Measurements from ENCODE around the gene VIL1. TPM values are rescaled to one million over a fixed set of nuclear protein-coding genes. Genes with fewer than 3 reads are reported as not detected.

The VIL1 gene
- total and polyA plus RNA-seq, 2 of the 13 experiments (the other 11 are each of a cell fraction or from before 2014, with no cell fraction given) = 287 to 301 TPM

DNA sequence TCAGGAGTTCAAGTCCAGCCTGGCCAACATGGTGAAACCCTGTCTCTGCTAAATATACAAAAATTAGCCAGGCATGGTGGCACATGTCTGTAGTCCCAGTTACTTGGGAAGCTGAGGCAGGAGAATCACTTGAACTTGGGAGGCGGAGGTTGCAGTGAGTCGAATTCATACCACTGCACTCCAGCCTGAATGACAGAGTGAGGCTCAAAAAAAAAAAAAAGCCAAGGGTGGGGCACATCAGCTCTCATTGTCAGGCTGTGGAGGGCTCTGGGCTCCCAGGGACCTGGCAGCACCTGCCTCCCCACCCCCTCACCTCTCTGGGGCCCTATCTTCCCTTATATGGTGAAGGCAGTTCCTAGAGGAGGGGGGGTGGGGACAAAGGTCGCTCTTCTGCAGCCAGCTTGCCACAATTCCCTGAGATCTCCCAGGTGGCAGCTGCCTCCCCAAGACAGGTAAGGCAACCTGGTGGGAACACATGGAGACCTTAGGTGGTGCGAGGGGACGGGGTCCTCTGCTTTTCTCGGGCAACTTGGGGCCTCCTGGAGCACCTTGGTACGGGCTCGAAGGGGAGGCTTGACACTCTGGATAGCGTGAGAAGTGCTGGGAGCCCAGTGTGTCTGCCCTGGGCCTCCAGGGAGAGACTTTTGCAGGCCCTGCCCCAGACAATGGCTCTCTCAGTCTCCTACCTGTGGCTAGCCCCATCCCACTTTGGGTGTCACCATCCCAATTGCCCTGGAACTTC lies at the start of gene VIL1 (continued):
- TF ChIP-seq ZGPAT (CRISPR knock-in tag; IDR thresholded peaks at IDR 0.05) = peak; percentile 82
- no peak; the same call in 1 of the 2 replicates for TF ChIP-seq ZBTB38 (CRISPR knock-in tag; IDR thresholded peaks at IDR 0.05)
- TF ChIP-seq ZNF562 (CRISPR knock-in tag; IDR thresholded peaks at IDR 0.05; ENCODE audit: borderline replicate concordance) = no peak
- no peak for TF ChIP-seq JUND (CRISPR knock-in tag; IDR thresholded peaks at IDR 0.05)
- 0 out of 2 replicates have a peak, but pooled peaks have one; percentile 52 for TF ChIP-seq GATA4 (IDR thresholded peaks at IDR 0.05; ENCODE audit: borderline replicate concordance, low read depth)
- TF ChIP-seq, protein P1, sequence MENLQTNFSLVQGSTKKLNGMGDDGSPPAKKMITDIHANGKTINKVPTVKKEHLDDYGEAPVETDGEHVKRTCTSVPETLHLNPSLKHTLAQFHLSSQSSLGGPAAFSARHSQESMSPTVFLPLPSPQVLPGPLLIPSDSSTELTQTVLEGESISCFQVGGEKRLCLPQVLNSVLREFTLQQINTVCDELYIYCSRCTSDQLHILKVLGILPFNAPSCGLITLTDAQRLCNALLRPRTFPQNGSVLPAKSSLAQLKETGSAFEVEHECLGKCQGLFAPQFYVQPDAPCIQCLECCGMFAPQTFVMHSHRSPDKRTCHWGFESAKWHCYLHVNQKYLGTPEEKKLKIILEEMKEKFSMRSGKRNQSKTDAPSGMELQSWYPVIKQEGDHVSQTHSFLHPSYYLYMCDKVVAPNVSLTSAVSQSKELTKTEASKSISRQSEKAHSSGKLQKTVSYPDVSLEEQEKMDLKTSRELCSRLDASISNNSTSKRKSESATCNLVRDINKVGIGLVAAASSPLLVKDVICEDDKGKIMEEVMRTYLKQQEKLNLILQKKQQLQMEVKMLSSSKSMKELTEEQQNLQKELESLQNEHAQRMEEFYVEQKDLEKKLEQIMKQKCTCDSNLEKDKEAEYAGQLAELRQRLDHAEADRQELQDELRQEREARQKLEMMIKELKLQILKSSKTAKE (CRISPR knock-in tag; IDR thresholded peaks at IDR 0.05; ENCODE audit: borderline replicate concordance) = no peak
- TF ChIP-seq NR2F1 (CRISPR knock-in tag; IDR thresholded peaks at IDR 0.05) = peak in 1 of 2 experiments; percentile 42; a peak in 1 of 4 replicates
- peak; percentile 79 for TF ChIP-seq MXD4 (CRISPR knock-in tag; IDR thresholded peaks at IDR 0.05)
- TF ChIP-seq GTF2F1 (IDR thresholded peaks at IDR 0.05; ENCODE audit: low read length) = 0 out of 2 replicates have a peak, but pooled peaks have one; percentile 29
- TF ChIP-seq ZEB1 (IDR thresholded peaks at IDR 0.05; ENCODE audit: insufficient replicate concordance, low read depth) = peak; percentile 99
- peak; percentile 85 for TF ChIP-seq ARID4A (CRISPR knock-in tag; IDR thresholded peaks at IDR 0.05; ENCODE audit: borderline replicate concordance)
- no peak for TF ChIP-seq ZNF841 (CRISPR knock-in tag; IDR thresholded peaks at IDR 0.05; ENCODE audit: borderline replicate concordance)
- peak; percentile 81; the same call in 1 of the 2 replicates for TF ChIP-seq KDM3A (CRISPR knock-in tag; IDR thresholded peaks at IDR 0.05; ENCODE audit: low read depth)
- TF ChIP-seq STAT6 (CRISPR knock-in tag; IDR thresholded peaks at IDR 0.05; ENCODE audit: borderline replicate concordance) = no peak
- TF ChIP-seq, protein P2, sequence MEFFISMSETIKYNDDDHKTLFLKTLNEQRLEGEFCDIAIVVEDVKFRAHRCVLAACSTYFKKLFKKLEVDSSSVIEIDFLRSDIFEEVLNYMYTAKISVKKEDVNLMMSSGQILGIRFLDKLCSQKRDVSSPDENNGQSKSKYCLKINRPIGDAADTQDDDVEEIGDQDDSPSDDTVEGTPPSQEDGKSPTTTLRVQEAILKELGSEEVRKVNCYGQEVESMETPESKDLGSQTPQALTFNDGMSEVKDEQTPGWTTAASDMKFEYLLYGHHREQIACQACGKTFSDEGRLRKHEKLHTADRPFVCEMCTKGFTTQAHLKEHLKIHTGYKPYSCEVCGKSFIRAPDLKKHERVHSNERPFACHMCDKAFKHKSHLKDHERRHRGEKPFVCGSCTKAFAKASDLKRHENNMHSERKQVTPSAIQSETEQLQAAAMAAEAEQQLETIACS (CRISPR knock-in tag; IDR thresholded peaks at IDR 0.05) = no peak
- TF ChIP-seq KAT8 (CRISPR knock-in tag; IDR thresholded peaks at IDR 0.05) = peak; percentile 88
- TF ChIP-seq NFE2 (CRISPR knock-in tag; IDR thresholded peaks at IDR 0.05) = no peak

Measured in HepG2 (cell line).